K562 (cell line): ENCODE measurements around the gene ATP1A3. TPM values are rescaled to one million over a fixed set of nuclear protein-coding genes. Genes with fewer than 3 reads are reported as not detected.
A peak's percentile ranks its signal among the peaks of the same experiment; 100 is the strongest.

Experiments used
- BRD4 ChIP-seq: fragments of 200-600 bp; sonication (generic); IDR thresholded peaks from 2 replicates; pipeline ENCODE4 v1.6.1; 2017; ENCODE audit warnings: inconsistent platforms
- DNMT1 ChIP-seq: fragments of 450-650 bp; IDR thresholded peaks from 2 replicates; pipeline ENCODE4 v1.6.1; 2016; ENCODE audit warnings: antibody characterized with exemption, mild to moderate bottlenecking
- MAFG ChIP-seq: fragments of 450-650 bp; conservative IDR thresholded peaks from 2 replicates; pipeline ENCODE4 v1.6.1; 2016; ENCODE audit warnings: missing genetic modification characterization, missing compliant biosample characterization
- MCM5 ChIP-seq: fragments of 450-650 bp; IDR thresholded peaks from 2 replicates; pipeline ENCODE4 v1.6.1; 2016; ENCODE audit warnings: low read depth
- NCOA6 ChIP-seq: fragments of 450-650 bp; IDR thresholded peaks from 2 replicates; pipeline ENCODE4 v1.6.1; 2017; ENCODE audit warnings: mild to moderate bottlenecking
- NFYB ChIP-seq: IDR thresholded peaks from 2 replicates; pipeline ENCODE4 v1.6.1; 2011; ENCODE audit warnings: mild to moderate bottlenecking, moderate library complexity; ENCODE audit not compliant: insufficient read length; ENCODE audit errors: extremely low read depth
- PHF8 ChIP-seq: fragments of 200-600 bp; sonication (generic); IDR thresholded peaks from 2 replicates; pipeline ENCODE4 v1.6.1; 2012; ENCODE audit warnings: mixed run types, mild to moderate bottlenecking, inconsistent platforms, low read length, moderate library complexity, borderline replicate concordance
- PPARD ChIP-seq: fragments of 250-450 bp; sonication (Bioruptor Pico); IDR thresholded peaks from 2 replicates; pipeline ENCODE4 v1.8.0; 2022; ENCODE audit warnings: inconsistent platforms, mild to moderate bottlenecking, moderate library complexity
- PURB ChIP-seq: sonication (generic); formaldehyde crosslinking; IDR thresholded peaks from 2 replicates; pipeline ENCODE4 v1.9.0; 2021; ENCODE audit warnings: low read depth, mild to moderate bottlenecking, missing genetic modification reagents
- SMARCB1 ChIP-seq: IDR thresholded peaks from 2 replicates; pipeline ENCODE4 v1.6.1; 2011; ENCODE audit warnings: improper control_type of control experiment, low read depth; ENCODE audit not compliant: insufficient read length
- SP2 ChIP-seq: IDR thresholded peaks from 2 replicates; pipeline ENCODE4 v1.6.1; 2011; ENCODE audit warnings: mild to moderate bottlenecking, low read depth, low read length, moderate library complexity; ENCODE audit not compliant: poor library complexity, severe bottlenecking; ENCODE audit errors: extremely low read depth
- TBP ChIP-seq: optimal IDR thresholded peaks from 2 replicates; pipeline ENCODE3; 2011; ENCODE audit warnings: low read depth, low read length, improper control_type of control experiment
- WHSC1 ChIP-seq: IDR thresholded peaks from one replicate; pipeline ENCODE4 v1.6.1; 2012; ENCODE audit warnings: low read length, control low read depth, inconsistent platforms
- ZNF134 ChIP-seq: fragments of 250-450 bp; sonication (Bioruptor Pico); conservative IDR thresholded peaks from 2 replicates; pipeline ENCODE4 v1.4.0; 2020
- ZNF197 ChIP-seq: fragments of 200-800 bp; sonication (Bioruptor generic); IDR thresholded peaks from 2 replicates; pipeline ENCODE4 v1.6.1; 2016; ENCODE audit warnings: low read depth, missing genetic modification characterization, missing compliant biosample characterization
- ZNF347 ChIP-seq: fragments of 450-650 bp; formaldehyde crosslinking; IDR thresholded peaks from 2 replicates; pipeline ENCODE4 v1.4.0; 2020; ENCODE audit warnings: low read depth, mild to moderate bottlenecking, moderate library complexity
- polyA plus RNA-seq, 8 experiments: library from polyadenylated mRNA; depleted of rRNA in 4 of 8; stranded (reverse) in 5 of 8; unstranded in 3 of 8; fragments of >200 nt; fragmentation: Nextera tagmentation in 2 of 8; fragmentation: Illumina TruSeq in 1 of 8; extraction: Ambion mirVana in 2 of 8; extraction: Trizol in 1 of 8; gene quantifications; 2 replicates each; pipeline versions ENCODE4 v1.2.1 to v1.2.3, GENCODE V29; 2011 to 2014; ENCODE audit warnings: inconsistent platforms in 1 of 8, missing spikeins in 1 of 8
- total RNA-seq, 7 experiments: library from RNA; depleted of rRNA in 6 of 7; stranded (reverse); fragments of >200 nt in 6 of 7; fragmentation: Illumina TruSeq in 2 of 7; extraction: Trizol in 2 of 7; gene quantifications; 2 replicates each; pipeline versions ENCODE4 v1.2.1 to v1.2.3, GENCODE V29; 2011 to 2021; ENCODE audit warnings: low replicate concordance in 1 of 7
- TF ChIP-seq, protein P1 (sequence below): sonication (generic); formaldehyde crosslinking; IDR thresholded peaks from 2 replicates; pipeline ENCODE4 v1.8.1; 2023; ENCODE audit warnings: mild to moderate bottlenecking, missing genetic modification reagents
- TF ChIP-seq, protein P2 (sequence below): fragments of 450-650 bp; formaldehyde crosslinking; IDR thresholded peaks from 2 replicates; pipeline ENCODE4 v1.4.0; 2022; ENCODE audit warnings: mild to moderate bottlenecking, moderate library complexity
- TF ChIP-seq, protein P3 (sequence below): IDR thresholded peaks from 2 replicates; pipeline ENCODE4 v1.6.1; 2011; ENCODE audit warnings: borderline replicate concordance, low read depth, mild to moderate bottlenecking, moderate library complexity, low read length; ENCODE audit not compliant: insufficient read depth, poor library complexity, severe bottlenecking
- TF ChIP-seq, protein P4 (sequence below): sonication (generic); formaldehyde crosslinking; IDR thresholded peaks from 2 replicates; pipeline ENCODE4 v1.9.0; 2022; ENCODE audit warnings: mild to moderate bottlenecking, missing genetic modification reagents
- TF ChIP-seq, protein P5 (sequence below): fragments of 250-450 bp; sonication (Bioruptor Pico); IDR thresholded peaks from 2 replicates; pipeline ENCODE4 v1.5.0; 2020; ENCODE audit warnings: mild to moderate bottlenecking, borderline replicate concordance

Gene ATP1A3
- total and polyA plus RNA-seq, 9 of the 15 experiments (the other 6 are each of a cell fraction or from before 2014, with no cell fraction given) = 0.03 to 1.0 (median 0.17) TPM; not detected in 3

DNA sequence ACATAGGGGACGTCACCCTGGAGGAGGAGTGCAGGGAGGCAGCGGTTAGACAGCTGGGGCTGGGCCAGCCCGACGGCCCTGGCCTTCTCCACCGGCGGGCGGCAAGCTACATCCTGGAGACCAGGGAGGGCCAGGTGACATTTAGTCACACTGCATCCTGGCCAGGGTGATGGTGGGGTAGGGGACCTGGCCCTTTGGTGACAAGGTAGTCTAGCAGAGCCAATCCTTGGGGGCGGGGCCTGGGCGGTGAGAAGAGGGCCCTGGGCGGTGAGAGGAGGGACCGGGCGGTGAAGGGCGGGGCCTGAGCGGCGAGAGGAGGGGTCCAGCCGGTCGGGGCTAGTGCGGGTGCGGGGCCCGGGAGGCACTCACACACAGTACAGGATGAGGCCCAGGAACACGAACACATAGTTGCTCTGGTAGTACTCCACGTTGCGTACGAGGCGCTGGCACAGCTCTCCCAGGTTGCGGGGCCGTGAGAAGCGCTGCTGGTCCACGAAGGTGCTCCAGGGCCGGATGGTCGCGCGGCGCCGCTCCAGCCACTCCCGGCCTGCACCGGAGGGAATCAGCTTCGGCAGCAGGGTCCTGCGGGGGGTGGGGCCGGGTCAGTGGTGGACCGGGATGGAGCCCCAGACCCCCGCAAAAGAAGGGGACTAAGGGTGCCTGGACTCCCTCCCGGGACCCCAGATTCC lies 35.5 kb downstream of the ATP1A3 start (continued):
- TF ChIP-seq, protein P1, sequence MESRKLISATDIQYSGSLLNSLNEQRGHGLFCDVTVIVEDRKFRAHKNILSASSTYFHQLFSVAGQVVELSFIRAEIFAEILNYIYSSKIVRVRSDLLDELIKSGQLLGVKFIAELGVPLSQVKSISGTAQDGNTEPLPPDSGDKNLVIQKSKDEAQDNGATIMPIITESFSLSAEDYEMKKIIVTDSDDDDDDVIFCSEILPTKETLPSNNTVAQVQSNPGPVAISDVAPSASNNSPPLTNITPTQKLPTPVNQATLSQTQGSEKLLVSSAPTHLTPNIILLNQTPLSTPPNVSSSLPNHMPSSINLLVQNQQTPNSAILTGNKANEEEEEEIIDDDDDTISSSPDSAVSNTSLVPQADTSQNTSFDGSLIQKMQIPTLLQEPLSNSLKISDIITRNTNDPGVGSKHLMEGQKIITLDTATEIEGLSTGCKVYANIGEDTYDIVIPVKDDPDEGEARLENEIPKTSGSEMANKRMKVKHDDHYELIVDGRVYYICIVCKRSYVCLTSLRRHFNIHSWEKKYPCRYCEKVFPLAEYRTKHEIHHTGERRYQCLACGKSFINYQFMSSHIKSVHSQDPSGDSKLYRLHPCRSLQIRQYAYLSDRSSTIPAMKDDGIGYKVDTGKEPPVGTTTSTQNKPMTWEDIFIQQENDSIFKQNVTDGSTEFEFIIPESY (CRISPR knock-in tag) = no peak
- TF ChIP-seq, protein P2, sequence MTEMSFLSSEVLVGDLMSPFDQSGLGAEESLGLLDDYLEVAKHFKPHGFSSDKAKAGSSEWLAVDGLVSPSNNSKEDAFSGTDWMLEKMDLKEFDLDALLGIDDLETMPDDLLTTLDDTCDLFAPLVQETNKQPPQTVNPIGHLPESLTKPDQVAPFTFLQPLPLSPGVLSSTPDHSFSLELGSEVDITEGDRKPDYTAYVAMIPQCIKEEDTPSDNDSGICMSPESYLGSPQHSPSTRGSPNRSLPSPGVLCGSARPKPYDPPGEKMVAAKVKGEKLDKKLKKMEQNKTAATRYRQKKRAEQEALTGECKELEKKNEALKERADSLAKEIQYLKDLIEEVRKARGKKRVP (CRISPR knock-in tag) = no peak
- no peak for TF ChIP-seq SMARCB1
- no peak for TF ChIP-seq ZNF197
- TF ChIP-seq NFYB = no peak
- TF ChIP-seq SP2 = no peak
- no peak for TF ChIP-seq TBP
- no peak for TF ChIP-seq PPARD (CRISPR knock-in tag)
- TF ChIP-seq, protein P3, sequence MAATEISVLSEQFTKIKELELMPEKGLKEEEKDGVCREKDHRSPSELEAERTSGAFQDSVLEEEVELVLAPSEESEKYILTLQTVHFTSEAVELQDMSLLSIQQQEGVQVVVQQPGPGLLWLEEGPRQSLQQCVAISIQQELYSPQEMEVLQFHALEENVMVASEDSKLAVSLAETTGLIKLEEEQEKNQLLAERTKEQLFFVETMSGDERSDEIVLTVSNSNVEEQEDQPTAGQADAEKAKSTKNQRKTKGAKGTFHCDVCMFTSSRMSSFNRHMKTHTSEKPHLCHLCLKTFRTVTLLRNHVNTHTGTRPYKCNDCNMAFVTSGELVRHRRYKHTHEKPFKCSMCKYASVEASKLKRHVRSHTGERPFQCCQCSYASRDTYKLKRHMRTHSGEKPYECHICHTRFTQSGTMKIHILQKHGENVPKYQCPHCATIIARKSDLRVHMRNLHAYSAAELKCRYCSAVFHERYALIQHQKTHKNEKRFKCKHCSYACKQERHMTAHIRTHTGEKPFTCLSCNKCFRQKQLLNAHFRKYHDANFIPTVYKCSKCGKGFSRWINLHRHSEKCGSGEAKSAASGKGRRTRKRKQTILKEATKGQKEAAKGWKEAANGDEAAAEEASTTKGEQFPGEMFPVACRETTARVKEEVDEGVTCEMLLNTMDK = no peak
- no peak for TF ChIP-seq MCM5
- TF ChIP-seq ZNF347 (CRISPR knock-in tag) = no peak
- TF ChIP-seq PHF8 = peak; percentile 72; the same call in 1 of the 2 replicates
- no peak for TF ChIP-seq WHSC1
- TF ChIP-seq, protein P4, sequence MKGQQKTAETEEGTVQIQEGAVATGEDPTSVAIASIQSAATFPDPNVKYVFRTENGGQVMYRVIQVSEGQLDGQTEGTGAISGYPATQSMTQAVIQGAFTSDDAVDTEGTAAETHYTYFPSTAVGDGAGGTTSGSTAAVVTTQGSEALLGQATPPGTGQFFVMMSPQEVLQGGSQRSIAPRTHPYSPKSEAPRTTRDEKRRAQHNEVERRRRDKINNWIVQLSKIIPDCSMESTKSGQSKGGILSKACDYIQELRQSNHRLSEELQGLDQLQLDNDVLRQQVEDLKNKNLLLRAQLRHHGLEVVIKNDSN (CRISPR knock-in tag) = no peak
- peak; percentile 67; the same call in 1 of the 2 replicates for TF ChIP-seq NCOA6
- TF ChIP-seq BRD4 = no peak
- no peak for TF ChIP-seq PURB (CRISPR knock-in tag)
- TF ChIP-seq, protein P5, sequence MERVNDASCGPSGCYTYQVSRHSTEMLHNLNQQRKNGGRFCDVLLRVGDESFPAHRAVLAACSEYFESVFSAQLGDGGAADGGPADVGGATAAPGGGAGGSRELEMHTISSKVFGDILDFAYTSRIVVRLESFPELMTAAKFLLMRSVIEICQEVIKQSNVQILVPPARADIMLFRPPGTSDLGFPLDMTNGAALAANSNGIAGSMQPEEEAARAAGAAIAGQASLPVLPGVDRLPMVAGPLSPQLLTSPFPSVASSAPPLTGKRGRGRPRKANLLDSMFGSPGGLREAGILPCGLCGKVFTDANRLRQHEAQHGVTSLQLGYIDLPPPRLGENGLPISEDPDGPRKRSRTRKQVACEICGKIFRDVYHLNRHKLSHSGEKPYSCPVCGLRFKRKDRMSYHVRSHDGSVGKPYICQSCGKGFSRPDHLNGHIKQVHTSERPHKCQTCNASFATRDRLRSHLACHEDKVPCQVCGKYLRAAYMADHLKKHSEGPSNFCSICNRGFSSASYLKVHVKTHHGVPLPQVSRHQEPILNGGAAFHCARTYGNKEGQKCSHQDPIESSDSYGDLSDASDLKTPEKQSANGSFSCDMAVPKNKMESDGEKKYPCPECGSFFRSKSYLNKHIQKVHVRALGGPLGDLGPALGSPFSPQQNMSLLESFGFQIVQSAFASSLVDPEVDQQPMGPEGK = no peak
- no peak for TF ChIP-seq DNMT1
- no peak for TF ChIP-seq ZNF134
- TF ChIP-seq MAFG (tag) = no peak
